GM18499 (cell line): ENCODE measurements around the gene KLHL17.
"Not testable (repeated sequence)": the region's sequence is repeated elsewhere in the genome, so short reads cannot be mapped to it uniquely, and the experiment has no call there.

Experiments used
- ATAC-seq: cut with Tn5 transposase; IDR thresholded peaks from one replicate; pipeline ENCODE4 v1.9.1; 2021; ENCODE audit warnings: moderate number of reproducible peaks; ENCODE audit not compliant: insufficient read depth, unreplicated experiment

The KLHL17 gene

DNA sequence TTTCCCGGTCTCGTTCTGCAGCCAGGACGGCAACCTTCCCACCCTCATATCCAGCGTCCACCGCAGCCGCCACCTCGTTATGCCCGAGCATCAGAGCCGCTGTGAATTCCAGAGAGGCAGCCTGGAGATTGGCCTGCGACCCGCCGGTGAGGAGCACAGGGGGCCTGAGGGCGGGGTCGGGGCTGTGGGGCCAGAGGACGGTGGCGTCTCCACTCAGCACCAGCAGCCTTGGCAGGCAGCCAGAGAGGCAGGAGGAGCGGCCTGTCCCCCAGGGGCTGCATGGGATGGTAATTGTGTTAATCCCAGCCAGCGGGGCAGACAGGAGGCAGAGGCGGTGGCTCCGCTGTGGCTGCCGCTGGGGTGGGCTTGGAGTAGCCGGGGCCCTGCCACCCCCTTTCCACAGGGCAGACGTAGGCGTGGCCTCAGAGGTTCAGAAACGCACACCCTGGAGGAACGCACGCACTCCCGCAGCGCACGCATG is 24.6 kb upstream of the KLHL17 start:
- ATAC-seq, result no peak

DNA sequence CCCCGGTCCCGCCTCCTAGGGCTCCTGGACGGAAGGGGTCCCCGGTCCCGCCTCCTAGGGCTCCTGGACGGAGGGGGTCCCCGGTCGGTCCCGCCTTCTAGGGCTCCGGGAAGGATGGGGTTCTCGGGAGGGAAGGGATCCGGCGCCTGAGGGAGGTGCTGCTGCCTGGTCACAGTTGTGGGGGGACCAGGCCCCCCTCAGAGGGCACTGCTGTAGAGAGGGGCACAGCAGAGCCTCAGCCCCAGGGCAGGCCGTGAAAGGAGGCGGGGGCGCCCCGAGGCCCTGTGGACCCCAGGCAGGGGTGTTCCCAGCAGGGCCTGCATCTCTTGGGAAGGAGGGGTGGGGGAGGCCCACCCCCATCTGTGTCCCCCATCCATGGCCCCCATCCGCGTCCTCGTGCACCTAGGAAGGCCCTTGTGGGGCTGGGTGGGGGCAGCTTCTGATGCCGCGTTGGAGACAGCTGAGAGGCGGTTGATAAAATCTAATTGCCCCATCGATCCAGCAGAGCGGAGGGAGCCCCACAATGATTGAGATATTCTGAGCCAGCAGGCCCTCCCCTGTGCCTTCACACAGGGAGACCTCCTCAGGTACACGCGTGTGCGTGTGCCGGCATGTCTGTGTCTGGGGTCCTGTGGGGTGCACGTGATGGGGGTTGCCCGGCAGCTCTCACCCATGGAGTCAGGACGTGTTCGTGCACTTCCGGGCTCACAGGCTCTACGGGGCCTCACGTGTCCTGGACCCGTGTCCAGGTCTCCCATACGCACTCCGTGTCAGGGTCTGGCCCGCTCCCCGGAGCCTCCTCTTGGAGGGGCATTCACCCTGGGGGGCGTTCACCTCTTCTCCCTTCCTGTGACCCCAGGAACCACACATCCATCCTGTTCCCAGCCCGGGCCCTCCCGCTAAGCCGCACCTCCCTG is 23.8 kb upstream of the KLHL17 start:
- ATAC-seq, result no peak

DNA sequence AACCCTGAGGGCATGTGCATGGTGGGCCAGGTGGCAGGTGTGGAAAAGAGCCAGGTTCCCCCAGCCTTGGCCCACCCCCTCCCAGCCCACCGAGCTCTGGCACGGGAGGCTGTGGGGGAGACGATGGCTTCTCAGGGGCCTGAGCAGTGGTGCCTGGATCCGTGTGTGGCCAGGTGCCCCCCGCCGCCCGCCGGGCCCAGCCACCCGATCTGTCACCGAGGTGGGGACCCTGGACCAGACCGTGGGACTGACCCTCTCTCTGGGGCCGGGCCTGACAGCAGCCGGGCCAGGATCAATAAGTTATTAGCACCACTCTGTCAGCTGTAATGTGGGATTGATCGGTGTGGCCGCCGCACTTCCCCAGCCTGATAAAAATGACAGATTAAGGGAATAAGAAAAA is 22.9 kb upstream of the KLHL17 start:
- no peak for ATAC-seq

DNA sequence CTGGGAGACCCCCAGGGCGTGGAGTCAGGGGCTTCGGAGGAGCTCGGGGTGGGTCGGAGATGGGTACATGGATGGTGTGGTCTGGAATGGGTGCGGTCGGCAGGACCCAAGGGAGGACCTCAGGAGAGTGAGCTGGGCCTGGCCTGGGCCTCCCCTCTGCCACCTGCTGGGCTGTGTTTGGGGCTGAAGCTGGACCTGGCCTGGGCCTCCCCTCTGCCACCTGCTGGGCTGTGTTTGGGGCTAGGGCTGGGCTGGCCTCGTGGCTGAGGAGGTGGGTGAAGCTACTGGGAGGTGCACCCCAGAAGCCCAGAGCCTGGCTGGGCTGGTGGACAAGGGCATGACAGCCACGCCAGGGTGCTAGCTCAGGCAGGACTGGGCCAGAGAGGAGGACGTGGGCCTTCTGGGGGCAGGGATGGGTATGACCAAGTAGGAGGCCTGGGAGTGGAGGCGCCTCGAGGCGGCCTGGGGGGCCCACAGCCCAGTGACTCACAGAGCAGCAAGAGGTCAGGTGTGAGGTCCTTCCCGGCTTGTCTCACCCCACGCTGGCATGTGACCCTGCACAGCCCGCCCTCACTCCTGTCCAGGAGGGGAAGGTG is 22.2 kb upstream of the KLHL17 start:
- no peak for ATAC-seq

DNA sequence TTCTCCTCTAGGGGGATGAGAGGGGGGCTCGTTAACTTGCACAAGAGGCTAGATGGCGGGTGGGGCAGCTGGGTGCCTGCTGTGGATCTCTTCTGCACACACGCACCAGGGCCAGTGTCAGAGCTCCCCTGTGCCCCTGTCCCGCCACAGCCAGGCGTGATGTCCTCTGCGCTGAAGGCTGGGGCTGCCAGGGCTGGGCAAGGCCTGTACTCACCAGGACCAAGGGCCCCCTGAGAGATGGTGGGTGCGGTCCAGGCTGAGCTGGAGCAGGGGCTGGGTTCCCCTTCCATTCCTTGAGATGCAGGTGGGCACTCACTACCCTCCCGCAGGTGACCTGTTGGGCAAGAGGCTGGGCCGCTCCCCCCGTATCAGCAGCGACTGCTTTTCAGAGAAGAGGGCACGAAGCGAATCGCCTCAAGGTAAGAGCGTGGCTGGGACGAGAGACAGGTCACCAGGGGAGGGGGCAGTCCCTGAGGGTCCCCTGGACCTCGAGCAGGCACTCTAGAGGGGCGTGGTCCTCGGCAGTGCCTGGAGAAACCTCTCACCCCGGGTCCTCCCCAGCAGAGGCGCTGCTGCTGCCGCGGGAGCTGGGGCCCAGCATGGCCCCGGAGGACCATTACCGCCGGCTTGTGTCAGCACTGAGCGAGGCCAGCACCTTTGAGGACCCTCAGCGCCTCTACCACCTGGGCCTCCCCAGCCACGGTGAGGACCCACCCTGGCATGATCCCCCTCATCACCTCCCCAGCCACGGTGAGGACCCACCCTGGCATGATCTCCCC is 21.5 kb upstream of the KLHL17 start:
- no peak for ATAC-seq

DNA sequence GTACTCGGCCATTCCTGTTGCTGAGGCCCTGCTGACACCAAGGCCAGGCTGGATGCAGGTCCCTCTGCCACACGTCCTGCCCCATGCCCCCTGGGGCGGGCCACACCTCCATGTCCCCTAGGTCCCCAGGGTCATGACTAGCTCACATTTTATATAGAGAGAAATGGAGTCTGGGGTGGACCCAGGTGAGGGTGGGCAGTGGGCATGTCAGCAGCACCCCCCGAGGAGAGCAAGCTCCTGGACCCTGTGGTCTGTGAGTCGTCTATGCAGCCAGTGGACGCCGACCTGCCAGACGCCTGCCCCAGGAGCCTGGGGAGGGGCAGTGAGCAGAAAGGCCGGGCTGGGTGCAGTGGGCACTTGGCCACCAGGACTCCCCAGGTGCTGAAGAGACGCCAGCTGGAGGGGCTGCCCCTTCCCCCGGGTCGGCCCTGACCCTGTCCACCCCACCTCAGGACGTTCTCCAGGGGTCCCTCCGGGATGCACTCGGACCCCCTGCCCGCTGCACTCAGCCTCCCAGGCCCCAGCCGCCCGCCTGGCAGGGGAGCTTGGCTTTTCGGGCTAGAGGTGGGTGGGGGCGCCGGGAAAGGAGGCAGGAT is 20.8 kb upstream of the KLHL17 start:
- ATAC-seq, result no peak

DNA sequence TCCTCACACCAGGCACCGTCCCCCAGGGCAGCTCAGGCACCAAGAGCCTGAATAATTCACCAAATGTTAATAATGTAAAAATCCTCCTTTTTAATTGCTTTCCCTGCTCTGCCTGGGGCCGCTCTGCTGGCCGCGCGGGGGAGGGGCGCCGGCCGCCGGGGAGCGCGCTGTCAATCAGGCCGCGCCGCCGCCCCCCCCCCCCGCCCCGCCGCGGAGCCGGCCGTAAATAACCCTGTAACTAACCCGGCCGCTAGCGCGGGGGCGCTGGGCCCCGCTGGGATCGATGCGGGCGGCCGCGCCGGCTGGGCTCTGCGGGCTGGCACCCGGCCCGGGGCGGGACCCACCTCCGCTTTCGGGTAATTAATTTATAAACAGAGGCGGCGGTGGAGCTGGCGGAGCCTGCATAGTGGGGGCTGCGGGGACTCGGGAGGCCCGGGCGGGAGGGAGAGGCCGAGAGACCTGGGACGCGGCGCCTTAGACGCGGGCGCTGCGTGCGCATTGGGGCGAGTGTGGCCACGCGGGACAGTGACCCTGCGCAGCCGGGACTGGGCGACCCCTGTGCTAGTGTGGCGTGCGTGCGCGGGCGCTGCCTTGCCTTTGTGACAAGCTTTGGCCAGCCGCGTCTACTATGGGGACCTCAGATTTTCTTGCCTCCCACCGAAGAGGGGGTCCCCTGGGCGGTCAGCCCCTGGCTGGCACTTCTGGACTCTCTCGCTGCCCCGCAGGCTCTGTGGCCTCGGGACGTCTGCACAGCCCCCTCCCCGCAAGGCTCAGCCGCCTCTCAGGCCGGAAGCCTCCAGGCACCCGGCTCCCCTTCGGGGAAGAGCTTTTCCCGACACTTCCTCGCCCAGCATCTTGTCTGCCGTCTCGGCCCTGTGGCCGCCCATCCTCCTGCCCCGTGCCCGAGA is 20.0 kb upstream of the KLHL17 start:
- no peak for ATAC-seq

- no peak for ATAC-seq
Observed at GRCh38 chr1:941015-941587, 19.3 kb upstream of the KLHL17 start.

- ATAC-seq, result no peak
Observed at GRCh38 chr1:941588-942383, 18.6 kb upstream of the KLHL17 start.

DNA sequence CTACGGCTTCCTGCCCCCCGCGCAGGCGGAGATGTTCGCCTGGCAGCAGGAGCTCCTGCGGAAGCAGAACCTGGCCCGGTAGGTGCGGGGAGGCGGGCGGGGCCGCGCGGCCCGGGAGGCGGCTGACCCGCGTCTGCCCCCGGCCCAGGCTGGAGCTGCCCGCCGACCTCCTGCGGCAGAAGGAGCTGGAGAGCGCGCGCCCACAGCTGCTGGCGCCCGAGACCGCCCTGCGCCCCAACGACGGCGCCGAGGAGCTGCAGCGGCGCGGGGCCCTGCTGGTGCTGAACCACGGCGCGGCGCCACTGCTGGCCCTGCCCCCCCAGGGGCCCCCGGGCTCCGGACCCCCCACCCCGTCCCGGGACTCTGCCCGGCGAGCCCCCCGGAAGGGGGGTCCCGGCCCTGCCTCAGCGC is 18.0 kb upstream of the KLHL17 start:
- ATAC-seq, result no peak

DNA sequence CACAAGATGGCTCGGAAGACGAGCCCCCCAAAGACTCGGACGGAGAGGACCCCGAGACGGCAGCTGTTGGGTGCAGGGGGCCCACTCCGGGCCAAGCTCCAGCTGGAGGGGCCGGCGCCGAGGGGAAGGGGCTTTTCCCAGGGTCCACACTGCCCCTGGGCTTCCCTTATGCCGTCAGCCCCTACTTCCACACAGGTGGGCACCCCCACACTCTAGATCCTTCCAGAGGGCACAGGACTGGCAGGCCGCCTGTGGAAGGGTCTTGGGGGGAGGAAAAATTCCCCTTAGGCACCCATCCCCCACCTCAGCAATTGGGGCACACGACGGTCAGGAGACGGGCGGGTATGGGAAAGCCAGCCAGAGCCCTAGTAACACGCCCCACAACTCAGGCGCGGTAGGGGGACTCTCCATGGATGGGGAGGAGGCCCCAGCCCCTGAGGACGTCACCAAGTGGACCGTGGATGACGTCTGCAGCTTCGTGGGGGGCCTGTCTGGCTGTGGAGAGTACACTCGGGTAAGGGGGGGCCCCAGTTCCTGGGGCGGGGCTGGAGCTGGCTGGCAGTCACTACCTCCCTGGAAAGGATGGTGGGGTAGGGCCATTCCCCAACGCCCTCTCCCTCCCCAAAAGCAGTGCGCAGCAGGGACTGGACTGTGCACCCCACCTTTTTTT is 17.4 kb upstream of the KLHL17 start:
- no peak for ATAC-seq

DNA sequence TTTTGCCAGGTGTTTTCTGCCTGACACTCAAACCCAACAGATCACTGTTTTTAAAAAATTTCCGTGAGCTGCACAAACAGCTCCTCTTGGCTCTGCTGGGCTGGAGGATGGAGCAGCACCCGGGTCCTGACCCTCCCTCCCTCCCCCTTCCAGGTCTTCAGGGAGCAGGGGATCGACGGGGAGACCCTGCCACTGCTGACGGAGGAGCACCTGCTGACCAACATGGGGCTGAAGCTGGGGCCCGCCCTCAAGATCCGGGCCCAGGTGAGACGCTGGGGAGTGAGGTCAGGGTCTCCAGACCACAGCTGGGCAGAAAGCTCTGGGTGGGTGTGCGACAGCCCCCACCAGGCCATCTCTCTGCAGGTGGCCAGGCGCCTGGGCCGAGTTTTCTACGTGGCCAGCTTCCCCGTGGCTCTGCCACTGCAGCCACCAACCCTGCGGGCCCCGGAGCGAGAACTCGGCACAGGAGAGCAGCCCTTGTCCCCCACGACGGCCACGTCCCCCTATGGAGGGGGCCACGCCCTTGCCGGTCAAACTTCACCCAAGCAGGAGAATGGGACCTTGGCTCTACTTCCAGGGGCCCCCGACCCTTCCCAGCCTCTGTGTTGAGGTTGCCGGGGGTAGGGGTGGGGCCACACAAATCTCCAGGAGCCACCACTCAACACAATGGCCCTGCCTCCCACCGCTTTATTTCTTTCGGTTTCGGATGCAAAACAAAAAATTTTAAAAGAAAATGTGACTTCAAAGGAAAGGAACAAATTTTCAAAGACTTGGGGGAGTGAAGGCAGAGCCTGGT is 16.6 kb upstream of the KLHL17 start:
- ATAC-seq, result no peak

- no peak for ATAC-seq
Observed at GRCh38 chr1:944341-945325, 15.8 kb upstream of the KLHL17 start.

GRCh38 chr1:945688-946556 is 14.5 kb upstream of the KLHL17 start:
- no peak for ATAC-seq

DNA sequence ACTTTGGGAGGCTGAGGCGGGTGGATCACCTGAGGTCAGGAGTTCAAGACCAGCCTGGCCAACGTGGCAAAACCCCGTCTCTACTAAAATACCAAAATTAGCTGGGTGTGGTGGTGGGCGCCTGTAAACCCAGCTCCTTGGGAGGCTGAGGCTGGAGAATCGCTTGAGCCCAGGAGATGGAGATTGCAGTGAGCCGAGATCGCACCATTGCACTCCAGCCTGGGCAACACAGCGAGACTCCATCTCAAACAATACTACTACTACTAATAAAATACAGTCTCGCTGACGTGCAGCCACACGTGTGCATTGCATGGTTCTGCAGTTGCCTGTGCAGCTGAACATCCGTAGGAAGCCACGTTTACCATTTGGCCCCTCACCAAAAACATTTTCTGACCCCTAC is 13.6 kb upstream of the KLHL17 start:
- ATAC-seq, result not testable (repeated sequence)
